ENCODE results near the gene SEPTIN14.
A peak's percentile ranks its signal among the peaks of the same experiment; 100 is the strongest.
"Not testable (repeated sequence)": the region's sequence is repeated elsewhere in the genome, so short reads cannot be mapped to it uniquely, and the experiment has no call there.

SEPTIN14 gene

DNA sequence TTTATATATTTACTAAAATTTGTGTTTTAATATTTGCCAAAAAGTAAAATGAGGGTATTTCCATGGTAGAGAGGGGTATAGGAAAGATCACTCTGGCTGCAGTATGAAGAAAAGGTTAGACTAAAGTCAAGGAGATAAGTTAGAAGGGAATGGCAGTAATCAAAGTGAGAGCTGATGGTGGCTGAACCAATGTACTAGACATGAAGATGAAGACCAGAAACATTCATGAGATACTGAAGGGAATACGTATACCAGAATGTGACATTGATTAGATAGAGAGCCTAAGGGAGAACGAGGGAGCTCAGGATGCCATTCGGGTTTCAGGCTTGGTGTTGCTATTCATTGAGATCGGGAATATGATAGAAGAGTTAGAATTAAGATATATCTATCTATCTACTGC lies 32.5 kb upstream of the SEPTIN14 start:
- Histone ChIP-seq H2AFZ (ENCODE audit: low read depth, low read length) (no peak overlapping the region), H3K4me2 (ENCODE audit: insufficient read depth, low read length) (no peak overlapping the region), H3K79me2 (ENCODE audit: insufficient read depth, low read length) (no peaks in the 10 kb centered on the region), H3K9ac (ENCODE audit: low read depth, low read length) (no peak overlapping the region), H4K20me1 (ENCODE audit: insufficient read depth, low read length) (no peaks in the 10 kb centered on the region), H3K27ac (ENCODE audit: low read length) (no peak overlapping the region), H3K4me1 (ENCODE audit: insufficient read depth, low read length) (no peaks in the 10 kb centered on the region), H3K4me3 (ENCODE audit: low read depth in 1 of 2, low read length in 2 of 2) (no peak overlapping the region), H3K9me3 (ENCODE audit: insufficient read depth, low read length, severe bottlenecking) (no peaks in the 10 kb centered on the region), H3K27me3 (ENCODE audit: insufficient read depth, low read length, poor library complexity) (no peaks in the 10 kb centered on the region), H3K36me3 (ENCODE audit: insufficient read depth, low read length) (no peaks in the 10 kb centered on the region)
- no peak for TF ChIP-seq EZH2 (IDR thresholded peaks at IDR 0.05; ENCODE audit: borderline replicate concordance, low read depth, low read length, severe bottlenecking)
- TF ChIP-seq, protein P1, sequence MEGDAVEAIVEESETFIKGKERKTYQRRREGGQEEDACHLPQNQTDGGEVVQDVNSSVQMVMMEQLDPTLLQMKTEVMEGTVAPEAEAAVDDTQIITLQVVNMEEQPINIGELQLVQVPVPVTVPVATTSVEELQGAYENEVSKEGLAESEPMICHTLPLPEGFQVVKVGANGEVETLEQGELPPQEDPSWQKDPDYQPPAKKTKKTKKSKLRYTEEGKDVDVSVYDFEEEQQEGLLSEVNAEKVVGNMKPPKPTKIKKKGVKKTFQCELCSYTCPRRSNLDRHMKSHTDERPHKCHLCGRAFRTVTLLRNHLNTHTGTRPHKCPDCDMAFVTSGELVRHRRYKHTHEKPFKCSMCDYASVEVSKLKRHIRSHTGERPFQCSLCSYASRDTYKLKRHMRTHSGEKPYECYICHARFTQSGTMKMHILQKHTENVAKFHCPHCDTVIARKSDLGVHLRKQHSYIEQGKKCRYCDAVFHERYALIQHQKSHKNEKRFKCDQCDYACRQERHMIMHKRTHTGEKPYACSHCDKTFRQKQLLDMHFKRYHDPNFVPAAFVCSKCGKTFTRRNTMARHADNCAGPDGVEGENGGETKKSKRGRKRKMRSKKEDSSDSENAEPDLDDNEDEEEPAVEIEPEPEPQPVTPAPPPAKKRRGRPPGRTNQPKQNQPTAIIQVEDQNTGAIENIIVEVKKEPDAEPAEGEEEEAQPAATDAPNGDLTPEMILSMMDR (IDR thresholded peaks at IDR 0.05; ENCODE audit: borderline replicate concordance, extremely low read depth, low read length, poor library complexity, severe bottlenecking) = no peak
- ATAC-seq (ENCODE audit: insufficient read depth, low read depth) (no peak), DNase-seq (no peak)

DNA sequence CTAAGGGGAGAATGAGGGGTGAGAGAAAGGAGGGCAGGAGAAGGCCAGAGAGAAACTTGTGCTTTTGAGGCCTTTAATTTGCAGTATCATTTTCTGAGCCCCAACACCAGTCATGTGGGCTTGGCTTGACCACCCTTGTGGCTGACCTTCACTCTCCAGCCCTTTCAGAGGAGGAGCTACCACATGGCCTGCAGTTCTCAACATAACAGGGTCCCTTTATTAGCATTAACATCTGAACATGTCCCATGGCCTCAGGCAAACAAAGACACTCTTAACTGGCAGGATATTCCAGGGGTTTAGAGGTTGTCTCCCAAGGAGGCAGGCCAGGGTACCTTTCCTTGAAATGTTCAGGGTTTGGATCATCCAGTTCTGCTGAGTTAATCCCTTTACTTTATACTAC lies 31.4 kb upstream of the SEPTIN14 start:
- H3K27ac ChIP-seq (ENCODE audit: low read length) = no peak overlapping the region
- no peak overlapping the region for H2AFZ ChIP-seq (ENCODE audit: low read depth, low read length)
- H3K9me3 ChIP-seq (ENCODE audit: insufficient read depth, low read length, severe bottlenecking) = no peaks in the 10 kb centered on the region
- H3K4me1 ChIP-seq (ENCODE audit: insufficient read depth, low read length) = peaks cover 2% of the 10 kb centered on the region; the same call in 1 of the 2 replicates
- no peak for ATAC-seq (ENCODE audit: insufficient read depth, low read depth)
- TF ChIP-seq, protein P1 (IDR thresholded peaks at IDR 0.05; ENCODE audit: borderline replicate concordance, extremely low read depth, low read length, poor library complexity, severe bottlenecking) = no peak
- no peak for TF ChIP-seq EZH2 (IDR thresholded peaks at IDR 0.05; ENCODE audit: borderline replicate concordance, low read depth, low read length, severe bottlenecking)
- no peaks in the 10 kb centered on the region for H4K20me1 ChIP-seq (ENCODE audit: insufficient read depth, low read length)
- no peak overlapping the region for H3K9ac ChIP-seq (ENCODE audit: low read depth, low read length)
- no peak overlapping the region for H3K4me2 ChIP-seq (ENCODE audit: insufficient read depth, low read length)
- H3K36me3 ChIP-seq (ENCODE audit: insufficient read depth, low read length) = no peaks in the 10 kb centered on the region
- no peaks in the 10 kb centered on the region for H3K27me3 ChIP-seq (ENCODE audit: insufficient read depth, low read length, poor library complexity)
- H3K4me3 ChIP-seq (ENCODE audit: low read depth in 1 of 2, low read length in 2 of 2) = no peak overlapping the region
- H3K79me2 ChIP-seq (ENCODE audit: insufficient read depth, low read length) = no peaks in the 10 kb centered on the region
- no peak for DNase-seq

DNA sequence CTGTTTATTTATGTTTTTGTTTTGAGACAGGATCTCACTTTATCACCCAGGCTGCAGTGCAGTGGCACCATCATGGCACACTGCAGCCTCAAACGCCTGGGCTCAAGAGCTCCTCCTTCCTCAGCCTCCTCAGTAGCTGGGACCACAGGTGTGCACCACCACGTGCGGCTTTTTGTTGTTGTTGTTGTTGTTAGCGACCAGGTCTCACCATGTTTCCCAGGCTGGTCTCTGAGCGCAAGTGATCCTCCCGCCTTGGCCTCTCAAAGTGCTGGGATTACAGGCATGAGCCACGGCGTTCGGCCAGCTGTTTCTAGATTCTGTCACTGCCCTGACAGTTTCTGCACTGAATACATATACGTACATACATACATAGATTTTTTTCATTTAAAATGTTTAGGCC lies 25.8 kb upstream of the SEPTIN14 start:
- not testable (repeated sequence) for H3K79me2 ChIP-seq (ENCODE audit: insufficient read depth, low read length); H3K27me3 ChIP-seq (ENCODE audit: insufficient read depth, low read length, poor library complexity); H3K36me3 ChIP-seq (ENCODE audit: insufficient read depth, low read length); H4K20me1 ChIP-seq (ENCODE audit: insufficient read depth, low read length); H3K9me3 ChIP-seq (ENCODE audit: insufficient read depth, low read length, severe bottlenecking)
- peak overlapping the region; percentile 77 for H3K4me2 ChIP-seq (ENCODE audit: insufficient read depth, low read length)
- peak overlapping the region; percentile 47 to 67; a peak in 3 of 4 replicates for H3K4me3 ChIP-seq (ENCODE audit: low read depth in 1 of 2, low read length in 2 of 2)
- peaks cover 18% of the 10 kb centered on the region for H3K4me1 ChIP-seq (ENCODE audit: insufficient read depth, low read length)
- H3K27ac ChIP-seq (ENCODE audit: low read length) = peak overlapping the region; percentile 82
- H3K9ac ChIP-seq (ENCODE audit: low read depth, low read length) = peak overlapping the region; percentile 62
- peak; percentile 29; the same call in 1 of the 3 replicates for ATAC-seq (ENCODE audit: insufficient read depth, low read depth)
- H2AFZ ChIP-seq (ENCODE audit: low read depth, low read length) = peak overlapping the region; percentile 94
- DNase-seq = peak; percentile 21

DNA sequence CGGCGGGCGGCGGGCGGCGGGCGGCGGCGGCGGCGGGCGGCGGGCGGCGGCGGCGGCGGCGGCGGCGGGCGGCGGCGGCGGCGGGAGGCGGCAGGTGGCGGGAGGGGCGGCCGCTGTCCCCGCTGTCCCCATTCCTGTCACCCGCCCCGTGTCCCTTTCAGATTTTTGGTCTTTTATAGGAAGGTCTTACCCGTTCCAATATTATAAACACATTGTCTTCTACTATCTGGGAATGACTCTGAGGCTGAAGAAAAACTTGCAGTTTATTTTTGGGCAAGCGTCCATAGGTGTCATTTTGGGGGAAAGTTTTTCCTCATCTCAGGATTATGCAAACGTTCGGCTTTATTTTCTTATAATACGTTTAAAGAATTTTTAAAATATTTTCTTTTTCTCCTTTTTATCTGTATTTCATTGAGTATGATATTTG lies 25.3 kb upstream of the SEPTIN14 start:
- peak overlapping the region; percentile 47 to 67; a peak in 3 of 4 replicates for H3K4me3 ChIP-seq (ENCODE audit: low read depth in 1 of 2, low read length in 2 of 2)
- H3K4me2 ChIP-seq (ENCODE audit: insufficient read depth, low read length) = peak overlapping the region; percentile 77
- no peak for TF ChIP-seq EZH2 (IDR thresholded peaks at IDR 0.05; ENCODE audit: borderline replicate concordance, low read depth, low read length, severe bottlenecking)
- TF ChIP-seq, protein P1 (IDR thresholded peaks at IDR 0.05; ENCODE audit: borderline replicate concordance, extremely low read depth, low read length, poor library complexity, severe bottlenecking) = no peak
- peaks cover 18% of the 10 kb centered on the region for H3K4me1 ChIP-seq (ENCODE audit: insufficient read depth, low read length)
- H3K9ac ChIP-seq (ENCODE audit: low read depth, low read length) = peak overlapping the region; percentile 62
- H4K20me1 ChIP-seq (ENCODE audit: insufficient read depth, low read length) = no peaks in the 10 kb centered on the region
- H3K27me3 ChIP-seq (ENCODE audit: insufficient read depth, low read length, poor library complexity) = no peaks in the 10 kb centered on the region
- peak overlapping the region; percentile 82 for H3K27ac ChIP-seq (ENCODE audit: low read length)
- H3K36me3 ChIP-seq (ENCODE audit: insufficient read depth, low read length) = no peaks in the 10 kb centered on the region
- DNase-seq (peak; percentile 20), ATAC-seq (ENCODE audit: insufficient read depth, low read depth) (peak; percentile 15; the same call in 2 of the 3 replicates)
- H2AFZ ChIP-seq (ENCODE audit: low read depth, low read length) = peak overlapping the region; percentile 94
- peaks cover 6% of the 10 kb centered on the region for H3K79me2 ChIP-seq (ENCODE audit: insufficient read depth, low read length)
- no peaks in the 10 kb centered on the region for H3K9me3 ChIP-seq (ENCODE audit: insufficient read depth, low read length, severe bottlenecking)
